ENCODE data around the gene CTR9.

CTR9 gene

DNA sequence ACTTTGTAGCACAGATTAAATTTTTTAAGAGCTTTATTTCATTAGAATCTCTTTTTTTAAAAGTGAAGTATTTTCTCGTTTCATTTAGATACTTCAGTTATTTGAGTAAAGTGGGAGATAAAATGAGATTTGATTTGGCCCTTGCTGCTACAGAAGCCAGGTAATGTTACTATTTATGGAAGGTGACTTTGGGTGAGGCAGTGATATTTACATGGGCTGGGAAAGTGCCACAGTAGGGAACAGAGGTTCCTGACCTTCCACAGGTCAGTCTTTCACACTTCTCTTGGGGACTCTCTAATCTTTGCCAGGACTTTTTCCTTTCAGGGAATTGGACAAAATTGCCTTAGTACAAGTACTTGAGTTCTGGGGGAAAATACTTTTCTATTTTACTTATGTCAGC is 20.4 kb downstream of the CTR9 start:
- TF ChIP-seq EZH2phosphoT487 (IDR thresholded peaks at IDR 0.05; ENCODE audit: low read depth) (no peak), CTCF (IDR thresholded peaks at IDR 0.05; ENCODE audit: low read depth, low read length) (no peak)
- Histone ChIP-seq H3K9me3 (ENCODE audit: insufficient read depth, low read length) (no peaks in the 10 kb centered on the region), H3K4me3 (ENCODE audit: low read length) (no peak overlapping the region), H3K79me2 (ENCODE audit: low read length) (no peaks in the 10 kb centered on the region), H3K27ac (ENCODE audit: low read length) (no peak overlapping the region), H3K27me3 (ENCODE audit: low read depth, low read length) (no peaks in the 10 kb centered on the region), H3K4me1 (ENCODE audit: low read length) (no peaks in the 10 kb centered on the region), H3K36me3 (replicated peaks; ENCODE audit: low read depth, low read length) (peaks cover 63% of the 10 kb centered on the region), H4K20me1 (ENCODE audit: insufficient read depth, low read length) (no peaks in the 10 kb centered on the region), H3K4me2 (ENCODE audit: low read length) (no peak overlapping the region), H2AFZ (ENCODE audit: low read depth, low read length) (no peak overlapping the region), H3K9ac (ENCODE audit: low read length) (no peak overlapping the region)

DNA sequence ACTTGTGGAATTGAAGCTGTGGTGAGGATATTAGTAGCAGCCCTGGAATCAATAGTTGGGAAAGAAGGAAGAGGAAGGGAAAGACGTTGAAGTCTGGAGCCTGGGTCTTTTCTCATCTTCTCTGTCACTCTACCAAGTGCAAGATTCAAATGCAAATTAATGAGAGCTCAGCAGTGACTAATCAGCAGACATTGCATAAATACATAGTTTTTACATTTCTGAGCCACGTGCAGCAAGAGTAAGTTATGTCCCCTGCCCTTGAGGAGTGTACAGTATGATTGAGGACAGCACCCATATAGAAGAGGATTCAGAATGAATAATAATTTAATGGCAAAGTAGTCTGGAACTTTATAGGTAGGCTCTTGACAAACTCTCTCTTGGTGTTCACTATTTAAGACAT is 23.8 kb downstream of the CTR9 start:
- Histone ChIP-seq H3K27ac (ENCODE audit: low read length) (no peak overlapping the region), H3K9ac (ENCODE audit: low read length) (no peak overlapping the region), H3K4me3 (ENCODE audit: low read length) (no peak overlapping the region), H4K20me1 (ENCODE audit: insufficient read depth, low read length) (no peaks in the 10 kb centered on the region), H3K4me2 (ENCODE audit: low read length) (no peak overlapping the region), H3K79me2 (ENCODE audit: low read length) (no peaks in the 10 kb centered on the region), H3K4me1 (ENCODE audit: low read length) (no peaks in the 10 kb centered on the region), H3K9me3 (ENCODE audit: insufficient read depth, low read length) (no peaks in the 10 kb centered on the region), H2AFZ (ENCODE audit: low read depth, low read length) (no peak overlapping the region), H3K36me3 (replicated peaks; ENCODE audit: low read depth, low read length) (peaks cover 55% of the 10 kb centered on the region), H3K27me3 (ENCODE audit: low read depth, low read length) (no peaks in the 10 kb centered on the region)
- TF ChIP-seq CTCF (IDR thresholded peaks at IDR 0.05; ENCODE audit: low read depth, low read length) (no peak), EZH2phosphoT487 (IDR thresholded peaks at IDR 0.05; ENCODE audit: low read depth) (no peak)

DNA sequence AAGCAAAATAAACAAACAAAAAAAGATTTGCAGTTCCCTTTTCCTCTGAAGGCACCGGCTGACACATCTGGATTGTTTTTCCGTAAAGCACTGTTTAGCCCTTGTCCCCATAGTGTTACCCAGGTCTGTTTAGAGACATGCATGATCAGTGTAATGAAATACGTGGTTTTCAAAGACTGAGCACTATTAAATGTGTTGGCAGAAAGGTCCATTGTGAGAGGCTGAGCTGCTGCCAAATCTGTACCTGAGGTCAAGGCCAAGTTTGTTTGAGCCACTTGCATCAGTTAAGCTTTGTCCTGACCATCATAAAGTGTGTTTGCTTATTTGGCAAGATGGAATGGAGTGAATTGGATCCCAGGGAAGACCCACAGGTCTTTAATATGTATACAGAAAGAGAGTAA is 26.3 kb downstream of the CTR9 start:
- Histone ChIP-seq H2AFZ (ENCODE audit: low read depth, low read length) (no peak overlapping the region), H3K79me2 (ENCODE audit: low read length) (no peaks in the 10 kb centered on the region), H3K27me3 (ENCODE audit: low read depth, low read length) (no peaks in the 10 kb centered on the region), H3K4me2 (ENCODE audit: low read length) (no peak overlapping the region), H3K4me3 (ENCODE audit: low read length) (no peak overlapping the region), H4K20me1 (ENCODE audit: insufficient read depth, low read length) (no peaks in the 10 kb centered on the region), H3K27ac (ENCODE audit: low read length) (no peak overlapping the region), H3K36me3 (replicated peaks; ENCODE audit: low read depth, low read length) (peaks cover 39% of the 10 kb centered on the region), H3K4me1 (ENCODE audit: low read length) (no peaks in the 10 kb centered on the region), H3K9me3 (ENCODE audit: insufficient read depth, low read length) (no peaks in the 10 kb centered on the region), H3K9ac (ENCODE audit: low read length) (no peak overlapping the region)
- TF ChIP-seq CTCF (IDR thresholded peaks at IDR 0.05; ENCODE audit: low read depth, low read length), result no peak
- TF ChIP-seq EZH2phosphoT487 (IDR thresholded peaks at IDR 0.05; ENCODE audit: low read depth), result no peak

- no peaks in the 10 kb centered on the region for H4K20me1 ChIP-seq (ENCODE audit: insufficient read depth, low read length)
- no peaks in the 10 kb centered on the region for H3K79me2 ChIP-seq (ENCODE audit: low read length)
- no peak overlapping the region for H3K4me3 ChIP-seq (ENCODE audit: low read length)
- H3K9me3 ChIP-seq (ENCODE audit: insufficient read depth, low read length), result no peaks in the 10 kb centered on the region
- no peaks in the 10 kb centered on the region for H3K27me3 ChIP-seq (ENCODE audit: low read depth, low read length)
- H3K27ac ChIP-seq (ENCODE audit: low read length), result no peak overlapping the region
- no peak overlapping the region for H2AFZ ChIP-seq (ENCODE audit: low read depth, low read length)
- H3K9ac ChIP-seq (ENCODE audit: low read length), result no peak overlapping the region
- H3K4me2 ChIP-seq (ENCODE audit: low read length), result no peak overlapping the region
- no peaks in the 10 kb centered on the region for H3K4me1 ChIP-seq (ENCODE audit: low read length)
- H3K36me3 ChIP-seq (replicated peaks; ENCODE audit: low read depth, low read length), result peaks cover 37% of the 10 kb centered on the region
- no peak for TF ChIP-seq CTCF (IDR thresholded peaks at IDR 0.05; ENCODE audit: low read depth, low read length)
These were observed 26.8 kb downstream of the CTR9 start for GRCh38 chr11:10777806-10778205.

All from OCI-LY3 (cell line).